ENCODE results near the gene TSFM. TPM values are rescaled to one million over a fixed set of nuclear protein-coding genes. Genes with fewer than 3 reads are reported as not detected.

The TSFM gene
- total and polyA plus RNA-seq, 2 of the 13 experiments (the other 11 are each of a cell fraction or from before 2014, with no cell fraction given), result 29.8 to 68.3 TPM

GRCh38 chr12:57771873-57772428 is 10.6 kb upstream of the TSFM start, which contains the start of gene METTL1 (continued):
- TF ChIP-seq ZNF337 (CRISPR knock-in tag; IDR thresholded peaks at IDR 0.05; ENCODE audit: borderline replicate concordance, low read depth), result peak; percentile 58; the same call in 1 of the 2 replicates
- no peak for TF ChIP-seq SMAD9 (CRISPR knock-in tag; IDR thresholded peaks at IDR 0.05)
- TF ChIP-seq ZNF407 (CRISPR knock-in tag; IDR thresholded peaks at IDR 0.05; ENCODE audit: not compliant biosample characterization), result peak; percentile 79
- TF ChIP-seq ZNF235 (CRISPR knock-in tag; IDR thresholded peaks at IDR 0.05; ENCODE audit: borderline replicate concordance), result peak; percentile 90
- TF ChIP-seq CBX1 (IDR thresholded peaks at IDR 0.05; ENCODE audit: low read depth), result peak; percentile 16
- TF ChIP-seq PAWR (CRISPR knock-in tag; IDR thresholded peaks at IDR 0.05; ENCODE audit: borderline replicate concordance), result 0 out of 2 replicates have a peak, but pooled peaks have one; percentile 31
- no peak for TF ChIP-seq ZBTB14 (CRISPR knock-in tag; IDR thresholded peaks at IDR 0.05)
- peak; percentile 64; the same call in 1 of the 2 replicates for TF ChIP-seq KMT2A (CRISPR knock-in tag; IDR thresholded peaks at IDR 0.05)
- TF ChIP-seq ZIK1 (CRISPR knock-in tag; IDR thresholded peaks at IDR 0.05; ENCODE audit: borderline replicate concordance, low read depth), result no peak
- TF ChIP-seq ZNF20 (CRISPR knock-in tag; IDR thresholded peaks at IDR 0.05), result no peak
- no peak for TF ChIP-seq ZNF282 (IDR thresholded peaks at IDR 0.05; ENCODE audit: partially characterized antibody)
- peak; percentile 49 for TF ChIP-seq ZNF552 (CRISPR knock-in tag; IDR thresholded peaks at IDR 0.05; ENCODE audit: borderline replicate concordance)
- peak; percentile 85 for TF ChIP-seq KDM5B (CRISPR knock-in tag; IDR thresholded peaks at IDR 0.05; ENCODE audit: borderline replicate concordance)
- TF ChIP-seq MAFF (IDR thresholded peaks at IDR 0.05; ENCODE audit: low read depth, low read length), result no peak
- no peak for TF ChIP-seq KAT7 (CRISPR knock-in tag; IDR thresholded peaks at IDR 0.05; ENCODE audit: borderline replicate concordance)
- TF ChIP-seq DRAP1 (CRISPR knock-in tag; IDR thresholded peaks at IDR 0.05), result peak; percentile 53; the same call in 1 of the 2 replicates
- TF ChIP-seq ARNTL (CRISPR knock-in tag; IDR thresholded peaks at IDR 0.05), result peak; percentile 96
- TF ChIP-seq KLF16 (CRISPR knock-in tag; IDR thresholded peaks at IDR 0.05), result peak; percentile 41 to 88; a peak in 1 of 4 replicates
- no peak for TF ChIP-seq U2AF2 (IDR thresholded peaks at IDR 0.05; ENCODE audit: low read depth, low read length)
- no peak for TF ChIP-seq RAD51 (IDR thresholded peaks at IDR 0.05; ENCODE audit: borderline replicate concordance)
- peak; percentile 60; the same call in 1 of the 2 replicates for TF ChIP-seq ZNF510 (CRISPR knock-in tag; IDR thresholded peaks at IDR 0.05; ENCODE audit: low read depth)
- TF ChIP-seq FOSL2 (CRISPR knock-in tag; IDR thresholded peaks at IDR 0.05), result no peak; the same call in 1 of the 2 replicates
